H54 (cell line): Measurements from ENCODE around the gene NPAS3.
A peak's percentile ranks its signal among the peaks of the same experiment; 100 is the strongest.

ENCODE experiments used
- DNase-seq: peaks from one replicate; pipeline ENCODE4 v3.0.0; 2011; ENCODE audit warnings: low spot score, mixed read lengths; ENCODE audit not compliant: insufficient read length
- FAIRE-seq: peaks from 3 replicates; lab custom pipeline; 2011; peaks lifted over from hg19 to GRCh38; lab: Jason Lieb, UNC
- POLR2A ChIP-seq: IDR thresholded peaks from 2 replicates; pipeline ENCODE4 v1.6.1; 2011; ENCODE audit warnings: low read depth, mild to moderate bottlenecking, low read length

NPAS3 gene

DNA sequence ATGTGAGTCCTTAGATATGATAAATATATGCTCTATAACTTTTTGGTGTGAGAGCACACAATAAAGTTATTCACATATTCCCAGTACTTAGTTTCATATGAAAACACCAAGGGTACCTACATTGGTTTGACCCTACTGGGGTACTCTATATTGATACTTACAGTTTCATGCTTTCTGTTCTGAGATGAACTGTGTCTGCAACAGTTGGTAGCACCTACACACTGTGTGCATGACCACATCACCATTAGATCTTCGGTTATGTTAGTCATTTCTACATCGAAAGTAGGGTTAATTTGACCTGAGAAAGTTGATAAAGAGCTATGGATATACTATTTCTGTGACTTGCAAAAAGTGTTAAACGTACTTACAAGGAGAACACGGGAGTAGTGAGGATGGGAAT is 337.2 kb downstream of the NPAS3 start:
- no peak for TF ChIP-seq POLR2A
- DNase-seq (no peak), FAIRE-seq (peak; percentile 45)

DNA sequence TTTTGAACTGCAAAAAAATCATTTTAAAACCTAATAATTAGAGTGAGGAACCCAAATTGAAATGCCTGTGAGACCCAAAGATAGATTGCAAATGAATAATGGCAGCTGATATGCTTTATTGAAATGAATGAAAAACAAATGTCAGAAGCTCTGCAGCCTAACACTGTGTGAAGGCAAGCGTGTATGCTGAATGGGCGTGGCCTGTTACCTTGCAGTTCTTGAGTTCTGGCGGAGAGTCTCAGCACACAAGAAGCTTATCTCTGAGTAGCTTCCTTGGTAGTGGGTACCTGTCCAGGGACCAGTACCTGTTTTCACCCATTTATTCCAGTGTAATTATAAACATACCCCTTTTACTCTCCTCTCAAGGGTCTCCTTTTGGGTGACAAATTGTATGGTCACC is 341.2 kb downstream of the NPAS3 start:
- no peak for DNase-seq
- TF ChIP-seq POLR2A: no peak
- no peak for FAIRE-seq

GRCh38 chr14:33280646-33281045 is 342.0 kb downstream of the NPAS3 start:
- no peak for DNase-seq
- no peak for TF ChIP-seq POLR2A
- FAIRE-seq: peak; percentile 11

GRCh38 chr14:33282331-33283230 is 343.9 kb downstream of the NPAS3 start:
- no peak for TF ChIP-seq POLR2A
- DNase-seq: no peak
- FAIRE-seq: no peak

GRCh38 chr14:33285902-33286700 is 347.4 kb downstream of the NPAS3 start:
- no peak for TF ChIP-seq POLR2A
- no peak for DNase-seq
- FAIRE-seq: no peak

DNA sequence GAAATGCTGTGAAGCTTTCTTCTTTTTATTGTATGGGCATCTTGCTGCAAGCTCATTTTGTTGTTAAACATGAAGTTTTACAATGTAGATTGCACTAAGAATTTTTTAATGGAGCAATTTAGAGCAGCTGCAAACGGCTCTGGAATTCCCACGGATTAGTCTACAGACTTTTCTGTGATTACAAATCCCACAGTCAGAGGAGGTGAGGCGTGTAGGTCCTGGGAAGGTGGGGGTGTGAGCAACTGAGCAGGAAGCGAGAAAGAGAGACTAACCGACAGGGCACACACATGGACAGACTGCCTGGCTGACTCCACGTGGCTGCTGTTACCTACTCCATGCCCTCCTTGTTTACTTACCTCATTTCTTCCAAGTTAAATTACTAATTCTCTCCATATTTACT is 348.5 kb downstream of the NPAS3 start:
- no peak for FAIRE-seq
- DNase-seq: no peak
- TF ChIP-seq POLR2A: no peak

GRCh38 chr14:33290641-33291040 is 352.0 kb downstream of the NPAS3 start:
- DNase-seq (no peak), FAIRE-seq (no peak)
- no peak for TF ChIP-seq POLR2A

DNA sequence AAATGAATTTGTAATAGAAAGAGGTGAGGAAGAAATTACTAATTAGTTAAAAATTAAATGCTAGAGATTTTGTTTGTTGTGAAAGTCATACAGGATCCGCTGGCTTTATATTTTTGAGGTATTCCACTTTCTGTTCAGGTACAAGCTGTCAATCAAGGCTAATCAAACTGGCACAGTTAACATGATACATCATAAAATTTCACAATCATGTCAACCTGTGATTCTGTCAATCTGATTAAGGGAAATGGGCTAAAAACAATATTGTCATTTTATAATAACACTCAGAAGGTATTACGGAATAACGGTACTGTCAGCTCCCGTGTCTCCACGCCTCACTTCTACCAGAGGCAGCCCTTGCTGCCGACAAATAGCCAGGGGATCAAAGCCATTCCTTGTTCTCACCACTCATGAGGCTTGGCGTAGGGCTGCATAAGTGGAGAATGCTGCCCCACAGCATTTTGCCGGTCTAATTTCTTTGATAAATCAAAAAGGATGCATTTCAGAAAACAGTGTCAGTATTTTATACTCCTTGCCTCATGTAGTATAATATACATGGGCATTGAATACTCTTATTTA is 352.9 kb downstream of the NPAS3 start:
- no peak for FAIRE-seq
- no peak for TF ChIP-seq POLR2A
- DNase-seq: no peak

DNA sequence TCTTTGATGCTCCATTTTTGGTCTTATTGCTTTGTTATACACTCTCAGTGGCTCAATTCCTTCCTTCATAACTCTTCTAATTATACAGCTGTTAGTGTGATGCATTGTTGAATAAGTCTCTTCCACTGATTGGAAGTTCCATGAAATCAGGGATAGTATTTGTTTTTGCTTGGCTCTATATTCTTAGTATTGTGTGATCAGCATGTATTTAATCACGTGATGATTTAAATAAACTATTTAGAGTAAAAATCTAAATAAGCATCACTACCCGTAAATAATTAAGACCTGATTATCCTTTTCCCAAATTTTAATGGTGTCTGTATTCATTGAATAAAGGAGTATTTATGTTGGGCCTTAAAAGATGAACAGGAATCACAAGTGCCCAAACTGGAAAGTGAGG is 355.7 kb downstream of the NPAS3 start:
- FAIRE-seq: no peak
- TF ChIP-seq POLR2A: no peak
- DNase-seq: no peak

- DNase-seq (no peak), FAIRE-seq (no peak)
- no peak for TF ChIP-seq POLR2A
Observed at GRCh38 chr14:33297565-33297964, 358.9 kb downstream of the NPAS3 start.

DNA sequence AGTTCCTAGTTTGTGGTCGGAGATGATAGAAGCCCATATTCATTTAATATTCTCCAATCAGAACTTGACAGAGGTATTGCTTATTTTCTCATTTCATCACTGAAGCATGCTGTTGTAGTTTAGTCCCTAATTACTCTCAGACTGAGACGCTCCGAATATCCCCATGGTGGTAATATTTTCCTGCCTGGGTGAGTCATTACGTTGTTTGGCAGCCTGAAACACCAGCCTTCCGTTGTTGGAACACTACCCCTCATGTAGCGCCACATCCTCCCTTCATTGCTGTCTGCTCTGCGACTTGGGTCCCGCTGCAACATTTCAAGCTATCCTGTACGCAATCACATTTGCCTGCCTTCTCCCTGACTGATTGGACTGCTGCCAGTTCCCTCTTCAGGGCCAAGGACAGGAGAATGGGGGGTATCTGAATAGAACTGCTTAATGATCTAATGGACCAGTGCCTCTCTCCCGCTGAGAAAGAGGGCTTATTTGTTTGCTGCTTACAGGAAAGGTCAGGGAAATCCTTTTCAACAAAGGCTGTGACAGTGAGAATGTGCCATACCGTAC is 369.1 kb downstream of the NPAS3 start:
- DNase-seq (peak; percentile 32), FAIRE-seq (peak; percentile 100)

DNA sequence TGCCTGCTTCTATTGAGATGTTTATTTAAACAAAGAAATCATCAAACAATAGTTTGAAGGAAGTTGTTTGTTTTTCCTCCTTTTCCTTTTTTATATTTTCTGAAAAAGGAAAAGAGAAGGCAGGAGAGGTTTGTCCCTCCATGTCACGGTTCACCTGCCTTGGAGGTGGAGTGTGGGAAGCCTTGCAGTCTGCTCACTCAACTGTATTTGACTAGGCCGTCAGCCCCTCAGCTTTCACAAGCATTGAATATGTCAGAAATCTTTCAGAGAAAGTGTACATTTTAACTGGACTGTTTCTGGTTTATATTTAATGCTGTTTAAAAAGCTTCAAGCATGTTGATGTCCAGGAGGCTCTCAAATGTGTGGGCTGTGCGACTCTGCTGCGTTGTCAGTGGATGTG is 370.4 kb downstream of the NPAS3 start:
- DNase-seq (no peak), FAIRE-seq (peak; percentile 43)
- TF ChIP-seq POLR2A: no peak

More for the DNA sequence above, 369.1 kb downstream of the NPAS3 start:
- TF ChIP-seq POLR2A: no peak

DNA sequence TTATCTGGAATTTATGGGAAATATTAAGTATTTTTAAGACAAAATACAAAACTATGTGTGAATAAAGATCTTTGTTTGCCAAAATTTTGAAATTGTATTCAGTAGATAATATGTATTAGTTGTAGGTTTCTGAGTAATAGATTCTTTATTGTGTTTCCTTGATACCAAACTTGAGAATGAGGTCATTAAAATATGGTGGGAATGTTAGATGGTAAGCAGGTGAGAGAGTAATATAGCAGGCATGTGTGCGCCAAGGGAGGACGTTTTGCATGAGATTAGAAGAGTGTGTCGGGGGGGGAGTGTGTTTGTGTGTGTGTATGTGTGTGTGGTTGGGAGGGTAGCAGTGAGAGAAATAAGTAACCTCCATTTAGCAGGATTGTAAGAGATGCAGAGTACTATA is 376.5 kb downstream of the NPAS3 start:
- DNase-seq (no peak), FAIRE-seq (no peak)
- no peak for TF ChIP-seq POLR2A

GRCh38 chr14:33315721-33316120 is 377.0 kb downstream of the NPAS3 start:
- FAIRE-seq (no peak), DNase-seq (no peak)
- TF ChIP-seq POLR2A: no peak

- DNase-seq (no peak), FAIRE-seq (no peak)
- no peak for TF ChIP-seq POLR2A
Observed at GRCh38 chr14:33317675-33318074, 379.0 kb downstream of the NPAS3 start.
